Activated T-cell treated with anti-CD3 and anti-CD28 coated beads for 1 hour (primary cell): ENCODE measurements around the gene FST.

Experiments used
- DNase-seq: peaks from one replicate; pipeline ENCODE4 v3.0.0-alpha.2; 2020; ENCODE audit warnings: low read depth

Gene FST

DNA sequence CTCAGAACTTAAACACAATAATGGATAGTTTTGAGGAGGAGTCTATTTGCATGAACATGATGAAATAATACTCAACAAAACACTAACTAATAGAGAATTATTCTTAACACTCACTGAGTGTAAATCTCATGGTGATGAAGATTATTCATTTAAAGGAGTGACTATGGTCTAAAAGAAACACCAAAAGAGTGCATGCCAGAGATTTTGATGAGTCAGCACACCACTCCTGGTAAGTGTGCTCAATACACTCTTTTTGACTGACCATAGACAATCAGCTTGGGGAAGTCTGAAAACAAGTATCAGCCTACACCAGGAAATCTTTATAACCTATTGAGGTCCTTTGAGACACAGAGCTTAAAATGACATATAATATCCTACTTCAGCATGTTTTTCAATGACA is 6.8 kb upstream of the FST start:
- no peak for DNase-seq

DNA sequence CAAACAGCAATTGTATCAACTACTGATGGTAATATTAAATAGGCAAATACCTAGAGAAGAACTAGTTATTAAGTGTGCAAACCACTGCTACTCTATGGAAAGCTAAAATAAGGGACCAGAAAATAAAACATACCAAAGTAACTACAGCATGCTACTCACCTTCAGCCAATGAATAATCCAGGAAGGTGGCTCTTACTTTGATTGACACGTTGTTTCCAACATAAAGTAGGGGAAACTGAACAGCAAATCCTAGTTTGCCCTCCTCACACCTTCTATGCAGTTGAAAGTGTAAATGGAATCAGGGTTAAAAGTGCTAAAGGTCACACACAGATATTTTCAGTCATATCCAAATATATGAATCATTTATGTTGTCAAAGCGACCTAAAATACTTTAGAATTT is 5.1 kb upstream of the FST start:
- DNase-seq: no peak

DNA sequence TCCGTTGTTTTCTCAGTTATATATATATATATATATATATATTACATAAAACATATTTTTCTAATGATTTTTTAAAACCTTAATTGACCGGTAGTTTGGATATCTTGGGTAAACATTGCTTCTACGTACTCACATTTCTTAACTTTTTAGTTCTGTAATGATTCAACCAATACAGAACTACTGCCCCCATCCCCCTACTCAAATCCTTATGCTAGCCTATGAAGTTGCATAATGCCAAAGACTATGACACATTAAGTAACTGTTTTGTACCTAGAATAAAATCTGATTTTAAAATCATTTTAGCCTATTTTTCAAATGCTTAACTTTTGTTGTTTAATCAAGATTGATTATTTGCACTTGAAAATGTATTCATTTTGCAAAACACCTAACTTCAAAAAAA is 4.4 kb upstream of the FST start:
- no peak for DNase-seq

DNA sequence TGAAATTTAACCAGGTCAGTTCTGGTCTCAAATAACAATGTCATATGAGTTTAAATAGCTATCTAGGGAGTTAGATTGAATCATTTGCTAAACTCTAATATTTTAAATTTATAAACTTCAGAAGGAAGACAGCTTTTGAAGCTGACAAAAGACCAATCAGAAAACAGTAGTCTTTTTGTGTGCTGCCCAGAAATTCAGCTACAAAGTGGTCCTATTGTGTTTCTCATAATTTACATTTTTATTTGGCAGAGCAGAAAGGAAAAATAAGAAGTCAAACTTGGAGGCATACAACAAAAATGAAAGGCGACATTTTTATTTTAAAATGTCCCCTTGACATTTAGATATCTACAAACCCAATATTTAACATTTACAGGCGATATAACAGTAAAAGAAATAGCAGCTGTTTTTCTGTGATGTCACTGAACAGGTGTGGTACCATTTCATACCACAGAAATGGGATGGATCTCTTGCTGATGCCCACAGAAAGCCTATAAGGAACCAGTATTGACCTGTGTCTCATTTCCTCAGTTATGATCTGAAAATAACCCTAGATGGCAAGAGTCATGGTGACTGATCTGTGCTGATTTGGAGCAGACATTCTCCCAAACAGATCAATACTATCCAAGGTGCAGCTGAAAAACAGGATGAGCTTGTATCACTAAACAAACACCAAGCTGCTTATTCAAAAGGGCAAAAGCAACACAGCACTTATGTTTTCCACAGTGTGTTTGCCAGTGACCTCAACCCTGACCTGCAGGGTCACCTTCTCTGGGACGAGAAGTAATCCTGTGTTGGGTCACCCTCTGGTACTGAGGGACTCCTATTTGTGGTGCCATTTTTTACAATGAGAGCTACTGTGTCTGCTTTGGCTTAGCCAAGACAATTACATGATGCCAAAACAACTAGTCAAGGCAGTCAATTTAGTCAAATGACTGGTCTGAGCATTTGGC is 3.6 kb upstream of the FST start:
- DNase-seq: no peak

DNA sequence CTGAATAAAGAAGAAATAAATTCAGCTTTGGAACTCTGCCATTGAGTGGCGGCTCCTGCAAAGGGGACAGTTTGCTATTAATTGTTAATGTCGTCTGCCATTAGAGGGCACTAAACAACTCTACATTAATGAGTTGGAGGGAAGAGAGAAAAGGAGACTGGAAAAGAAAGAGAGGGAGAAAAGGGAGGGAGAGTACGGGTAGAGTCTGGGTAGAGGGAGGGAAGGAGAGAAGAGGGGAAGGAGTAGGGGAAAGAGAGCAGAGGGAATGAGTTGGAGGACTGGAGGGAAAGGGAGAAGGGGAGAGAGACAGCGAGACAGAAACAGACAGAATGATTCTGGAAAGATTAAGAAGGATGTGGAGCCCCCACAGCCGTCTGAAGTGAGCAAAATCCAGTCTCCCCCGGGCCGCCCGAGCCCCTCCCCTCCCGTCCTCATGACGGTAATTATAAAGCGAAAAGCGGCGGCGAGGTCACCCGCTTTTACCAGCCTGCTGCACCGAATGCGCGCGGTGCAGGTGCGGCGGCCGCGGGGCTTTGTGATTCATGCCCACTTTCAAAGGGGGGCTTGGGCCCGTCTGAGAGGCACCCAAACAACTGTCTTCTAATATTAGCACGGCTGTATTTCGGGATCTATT is 1.9 kb upstream of the FST start:
- no peak for DNase-seq

DNA sequence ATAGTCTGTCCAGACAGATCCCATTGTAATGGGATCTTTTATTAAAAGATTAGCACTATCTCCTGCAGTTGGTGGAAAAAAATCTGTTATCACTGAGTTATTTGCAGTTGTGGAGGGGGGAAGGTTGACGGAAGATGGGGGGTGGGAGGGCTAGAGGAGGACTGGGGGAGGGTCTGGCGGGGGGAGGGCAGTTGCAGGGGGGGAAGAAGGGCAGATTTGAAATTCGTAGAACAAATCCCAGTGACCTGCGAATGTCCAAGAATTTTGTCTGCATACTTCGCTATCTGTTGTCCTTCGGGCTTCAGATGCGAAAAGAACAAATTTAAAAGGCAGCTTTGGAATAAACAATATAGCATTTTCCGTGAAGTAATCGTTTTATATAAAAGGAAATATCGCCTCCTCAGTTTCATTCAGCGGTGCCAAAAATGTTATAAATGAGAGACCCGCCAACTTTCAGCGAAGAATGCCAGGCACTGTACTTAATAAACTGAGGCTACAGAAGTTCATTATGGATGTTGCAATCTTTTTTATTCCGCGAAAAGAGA is 1.3 kb upstream of the FST start:
- no peak for DNase-seq

DNA sequence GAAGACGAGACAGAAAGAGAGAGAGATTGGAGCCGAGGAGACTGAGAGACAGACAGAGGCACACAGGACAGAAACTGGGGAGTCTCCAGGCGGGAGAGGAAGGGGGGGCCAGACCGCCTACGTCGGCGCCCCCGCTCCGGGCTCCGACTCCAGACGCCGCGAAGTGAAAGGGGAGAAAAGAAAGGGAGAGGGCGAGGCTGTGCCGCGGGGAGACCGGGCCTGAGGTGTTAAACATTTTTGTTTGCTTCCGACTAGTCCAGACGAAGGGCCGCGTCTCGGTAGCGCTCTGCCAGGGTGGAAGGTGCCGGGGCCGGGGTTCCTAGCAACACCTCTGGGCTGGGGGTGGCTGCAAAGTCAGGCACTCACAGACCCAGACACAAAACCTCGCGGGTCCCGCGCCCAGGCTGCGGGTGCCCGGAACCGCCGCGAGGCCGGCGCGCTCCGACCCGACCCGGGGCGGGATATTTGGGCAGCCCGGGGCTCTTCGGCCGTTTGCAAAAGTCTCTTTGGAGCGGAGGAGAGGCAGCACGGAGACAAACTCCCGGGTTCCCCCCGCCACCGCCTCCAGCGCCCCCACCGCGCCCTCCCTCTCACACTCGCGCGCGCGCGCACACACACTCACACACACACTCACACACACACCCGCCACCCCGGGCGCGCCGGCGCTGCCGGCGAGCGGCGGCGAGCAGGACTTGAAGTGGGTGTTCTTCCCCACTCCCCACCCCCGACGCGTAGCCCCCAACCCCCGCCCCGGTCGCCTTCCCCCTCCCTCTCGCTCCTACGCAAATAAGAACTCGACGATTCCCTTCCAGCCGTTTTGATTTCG is 626 bp upstream of the FST start:
- no peak for DNase-seq

DNA sequence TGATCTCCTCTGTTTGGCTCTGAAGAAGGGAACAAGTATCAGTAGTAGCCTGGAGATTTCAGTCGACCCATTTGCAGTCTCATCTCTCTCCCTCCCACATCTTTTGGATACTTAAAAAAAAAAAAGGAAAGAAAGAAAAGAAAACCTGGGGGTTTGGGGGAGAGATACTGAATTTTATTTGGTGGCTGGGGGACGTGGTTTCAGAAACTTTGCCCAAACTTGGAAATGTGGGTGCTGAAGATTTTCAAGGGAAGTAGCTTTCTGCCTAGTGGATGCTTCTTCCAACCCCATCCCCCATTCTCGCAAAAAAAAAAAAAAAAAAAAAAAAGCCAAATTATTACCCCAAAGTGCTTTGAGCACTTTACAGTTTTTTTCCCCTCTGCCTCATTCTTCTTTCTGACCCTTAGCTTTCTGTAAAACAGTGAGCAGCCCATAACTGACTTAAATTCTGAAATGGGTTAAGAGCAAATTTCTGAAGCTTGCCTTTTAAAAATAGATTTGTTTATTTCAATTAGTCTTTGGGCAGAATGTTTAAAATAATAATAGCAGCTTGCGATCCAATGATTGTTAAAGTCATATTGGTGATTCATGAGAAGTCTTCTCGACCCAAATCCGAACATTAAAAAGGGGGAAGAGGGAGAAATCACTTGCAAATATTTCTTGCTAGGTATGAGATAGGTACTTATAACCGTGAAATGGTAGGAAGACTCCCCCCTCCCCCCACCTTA is 894 bp downstream of the FST start:
- no peak for DNase-seq

DNA sequence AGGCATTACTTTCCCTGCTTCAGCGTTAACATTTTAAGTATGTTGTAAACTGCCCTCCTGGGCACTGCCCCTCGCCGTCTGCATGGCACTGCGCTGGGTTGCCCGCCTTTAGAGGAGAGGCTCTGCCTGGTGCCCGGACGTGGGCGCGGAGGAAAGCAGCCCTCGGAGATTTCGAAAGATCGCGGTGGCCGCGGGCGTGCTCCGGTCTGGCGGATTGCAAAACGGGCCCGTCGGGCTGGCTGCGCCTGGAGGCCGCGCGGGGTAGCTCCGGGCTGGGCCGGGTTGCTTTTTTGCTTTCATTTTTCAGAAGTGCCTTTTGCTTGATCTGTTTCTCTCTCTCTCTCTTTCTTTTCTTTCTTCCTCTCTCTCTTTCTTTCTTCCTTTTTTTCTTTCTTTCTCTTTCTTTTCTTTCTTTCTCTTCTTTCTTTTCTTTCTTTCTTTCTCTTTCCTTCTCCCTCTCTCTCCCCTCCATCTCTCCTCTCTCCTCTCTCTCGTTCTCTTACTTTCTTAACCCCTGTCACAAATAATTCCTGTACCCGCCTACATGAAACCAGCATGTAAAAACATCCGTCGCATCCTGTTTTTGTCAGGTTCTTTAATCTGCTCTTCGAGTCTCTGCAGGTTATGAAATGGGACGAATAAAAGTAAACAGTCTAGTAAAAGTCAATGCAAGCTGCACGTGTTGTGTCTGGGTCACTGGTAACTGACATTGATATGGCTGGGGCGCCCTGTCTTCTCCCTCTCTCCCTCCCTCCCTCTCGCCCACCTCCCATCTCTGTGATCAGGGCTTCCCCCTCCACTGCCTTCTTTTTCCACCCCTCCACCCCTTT is 1.7 kb downstream of the FST start:
- DNase-seq: no peak

DNA sequence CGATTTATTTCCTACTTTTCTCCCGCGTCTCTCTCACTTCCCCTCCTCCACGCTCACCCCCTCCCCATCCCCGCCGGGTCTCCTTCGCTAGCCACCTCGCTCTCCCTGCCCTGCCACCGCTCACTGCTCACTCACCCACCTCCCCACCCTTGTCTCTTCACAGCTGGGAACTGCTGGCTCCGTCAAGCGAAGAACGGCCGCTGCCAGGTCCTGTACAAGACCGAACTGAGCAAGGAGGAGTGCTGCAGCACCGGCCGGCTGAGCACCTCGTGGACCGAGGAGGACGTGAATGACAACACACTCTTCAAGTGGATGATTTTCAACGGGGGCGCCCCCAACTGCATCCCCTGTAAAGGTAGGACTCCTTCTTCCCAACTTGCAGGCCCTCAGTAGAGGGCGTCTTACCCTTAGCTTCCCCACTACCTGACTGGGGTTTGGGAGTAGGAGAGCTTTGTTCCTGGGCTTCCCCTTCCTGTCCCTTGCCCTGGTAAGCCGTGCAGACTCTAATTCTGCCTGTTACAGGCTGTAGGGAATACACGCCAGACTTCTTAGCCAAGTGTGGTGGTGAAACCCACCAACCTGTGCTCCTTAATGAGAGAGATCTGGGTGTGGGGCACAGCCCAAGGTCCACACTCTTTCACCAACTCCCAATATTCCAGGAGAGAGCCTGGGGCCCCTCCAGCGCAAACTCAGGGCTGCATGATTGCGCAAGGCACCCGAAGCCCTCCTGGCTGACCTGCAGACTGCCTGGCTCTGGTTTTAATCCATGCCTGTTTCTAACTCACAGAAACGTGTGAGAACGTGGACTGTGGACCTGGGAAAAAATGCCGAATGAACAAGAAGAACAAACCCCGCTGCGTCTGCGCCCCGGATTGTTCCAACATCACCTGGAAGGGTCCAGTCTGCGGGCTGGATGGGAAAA is 2.5 kb downstream of the FST start:
- DNase-seq: no peak

DNA sequence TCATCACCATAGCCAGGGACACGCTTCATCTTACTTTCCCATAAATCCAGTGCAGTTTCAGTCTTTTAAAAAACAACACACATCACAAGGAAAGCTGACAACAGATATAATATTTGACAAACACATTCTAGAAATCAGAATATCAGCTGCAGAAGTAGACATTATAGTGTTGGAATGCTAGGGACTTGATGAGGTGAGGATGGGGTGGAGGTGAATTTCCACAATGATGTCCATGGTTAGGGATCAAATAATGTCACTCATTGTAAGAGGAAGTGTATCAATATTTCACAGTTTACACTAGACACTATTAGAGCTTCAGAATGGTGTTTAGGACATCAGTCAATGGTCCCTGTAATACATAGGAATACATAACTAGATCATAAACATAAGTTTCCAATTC is 7.0 kb downstream of the FST start:
- no peak for DNase-seq

DNA sequence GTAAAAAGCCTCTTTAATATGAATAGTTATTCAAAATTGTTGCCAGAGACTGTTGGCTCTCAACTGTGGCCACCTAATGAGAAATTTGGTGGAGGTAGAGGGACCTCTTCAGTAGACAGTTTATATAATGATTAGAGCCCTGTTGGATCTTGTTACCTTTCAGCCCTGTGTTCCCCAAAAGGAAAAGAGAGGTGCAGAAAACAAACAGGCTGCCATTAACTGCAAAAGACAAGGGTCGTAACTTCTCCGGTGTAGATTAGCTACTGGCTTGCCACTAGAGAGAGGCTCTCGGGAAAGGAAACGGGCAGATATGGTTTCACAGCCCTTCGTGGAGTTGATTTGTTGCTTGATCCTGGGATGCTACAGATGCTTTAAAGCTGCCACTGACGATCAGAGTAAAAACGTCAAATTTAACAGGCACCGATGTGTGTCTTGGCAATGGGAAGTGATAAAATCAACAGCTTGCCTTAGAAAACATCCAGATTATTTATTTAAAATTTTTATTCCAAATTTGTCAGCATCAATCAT is 7.8 kb downstream of the FST start:
- DNase-seq: no peak

DNA sequence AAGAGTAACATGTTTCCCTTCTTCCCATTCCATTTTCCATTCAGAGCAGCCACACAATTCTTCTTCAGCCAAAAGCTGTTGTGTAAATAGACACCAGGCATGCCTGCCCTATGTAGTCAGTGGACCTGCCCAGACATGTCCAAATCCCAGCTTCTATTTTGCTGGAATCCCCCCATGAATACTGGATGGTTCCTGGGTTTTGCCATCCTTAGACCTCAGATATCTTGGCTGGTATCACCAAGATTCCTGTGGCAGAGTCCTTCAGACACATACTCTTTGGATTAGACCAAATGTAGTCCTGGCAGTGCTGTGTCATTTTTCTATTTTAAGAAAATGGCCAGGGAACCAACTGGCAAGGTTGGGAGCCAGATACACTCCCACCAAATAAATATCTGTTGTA is 10.3 kb downstream of the FST start:
- no peak for DNase-seq

DNA sequence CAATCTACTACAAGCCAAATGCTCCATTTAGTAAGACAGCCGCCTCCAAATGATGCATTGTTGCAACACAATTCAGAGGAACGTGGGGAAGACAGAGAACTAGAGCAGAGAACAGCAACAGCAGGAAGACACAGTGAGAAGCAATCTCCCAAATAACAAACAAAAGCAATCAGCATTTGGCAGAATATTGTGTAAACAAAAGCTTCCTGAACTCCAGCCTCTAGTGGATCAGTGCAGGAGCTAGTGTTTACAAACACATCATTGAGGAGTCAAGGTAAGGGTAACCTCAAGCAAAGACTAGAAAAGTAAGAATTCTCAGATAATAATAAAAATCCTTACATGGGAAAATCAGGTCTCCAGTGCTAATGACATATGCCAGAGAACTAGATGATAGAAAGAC is 20.6 kb downstream of the FST start:
- DNase-seq: no peak

DNA sequence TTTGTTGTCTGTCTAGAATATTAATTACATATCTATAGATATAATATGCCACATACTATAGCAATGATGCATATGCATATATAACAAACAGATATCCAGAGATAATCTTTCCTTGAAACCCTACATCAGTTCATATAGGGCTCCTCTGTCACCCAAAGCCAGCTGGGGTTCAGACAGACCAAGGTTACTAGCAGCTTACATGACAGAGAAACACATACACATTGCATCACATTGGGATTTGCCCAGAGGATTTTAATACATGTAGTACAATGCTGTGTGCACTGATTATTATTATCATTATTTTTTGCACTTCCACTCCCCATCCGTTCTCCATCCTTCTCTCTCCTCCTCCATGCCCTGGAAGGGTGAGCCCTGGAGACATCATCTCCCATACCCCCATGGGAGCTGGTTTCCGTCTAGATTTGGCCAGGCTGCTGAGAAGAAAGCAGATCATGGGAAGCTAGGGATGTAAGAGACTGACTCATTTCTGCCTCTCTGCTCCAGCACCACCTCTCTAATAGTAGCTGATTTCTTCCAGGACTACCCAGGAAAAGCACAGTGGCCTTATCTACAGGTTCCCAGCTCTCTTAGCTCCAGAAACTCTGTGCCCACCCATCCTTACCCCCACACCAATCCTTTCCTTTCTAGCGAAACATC is 23.3 kb downstream of the FST start:
- no peak for DNase-seq

DNA sequence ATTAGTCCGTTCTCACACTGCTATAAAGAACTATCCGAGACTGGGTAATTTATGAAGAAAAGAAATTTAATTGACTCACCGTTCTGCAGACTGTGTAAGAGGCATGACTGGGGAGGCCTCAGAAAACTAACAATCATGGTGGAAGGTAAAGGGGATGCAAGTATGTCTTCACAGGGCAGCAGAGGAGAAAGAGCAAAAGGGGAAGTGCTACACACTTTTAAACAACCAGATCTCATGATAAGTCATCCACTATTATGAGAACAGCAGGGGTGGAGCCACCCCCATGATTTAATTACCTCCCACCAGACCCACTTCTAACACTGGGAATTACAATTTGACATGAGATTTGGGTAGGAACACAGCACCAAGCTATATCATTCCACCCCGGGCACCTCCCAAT is 26.6 kb downstream of the FST start:
- no peak for DNase-seq

DNA sequence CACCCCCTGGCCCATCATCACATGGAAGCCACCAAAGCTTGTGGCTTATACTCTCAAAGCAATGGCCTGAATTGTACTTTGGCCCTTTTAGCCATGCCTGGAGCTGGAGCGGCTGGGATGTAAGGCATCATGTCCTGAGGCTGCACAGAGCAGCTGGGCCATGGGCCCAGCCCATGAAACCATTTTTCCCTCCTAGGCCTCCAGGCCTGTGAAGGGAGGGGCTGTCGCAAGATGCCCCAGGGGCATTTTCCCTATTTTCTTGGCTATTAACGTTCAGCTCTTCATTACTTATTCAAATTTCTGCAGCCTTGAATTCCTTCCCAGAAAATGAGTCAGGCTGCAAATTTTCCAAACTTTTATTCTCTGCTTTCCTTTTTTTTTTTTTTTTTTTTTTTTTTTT is 27.7 kb downstream of the FST start:
- DNase-seq: no peak

DNA sequence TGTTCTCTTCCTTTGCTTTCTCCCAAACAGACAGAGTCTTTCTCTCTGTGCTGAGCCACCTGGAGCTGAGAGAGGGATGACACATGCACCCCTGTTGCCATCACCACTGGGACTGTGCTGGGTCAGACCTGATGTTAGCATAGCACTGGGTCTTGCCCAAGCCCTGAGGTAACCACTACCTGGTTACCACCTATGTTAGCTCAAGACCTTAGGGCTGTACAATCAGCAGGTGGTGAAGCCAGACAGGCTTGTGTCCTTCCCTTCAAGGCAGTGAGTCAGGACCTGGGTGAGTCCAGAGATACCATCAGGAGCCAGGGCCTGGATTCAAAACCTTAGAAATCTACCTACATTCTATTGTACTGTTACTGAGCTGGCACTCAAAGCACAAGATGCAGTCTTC is 32.1 kb downstream of the FST start:
- no peak for DNase-seq

DNA sequence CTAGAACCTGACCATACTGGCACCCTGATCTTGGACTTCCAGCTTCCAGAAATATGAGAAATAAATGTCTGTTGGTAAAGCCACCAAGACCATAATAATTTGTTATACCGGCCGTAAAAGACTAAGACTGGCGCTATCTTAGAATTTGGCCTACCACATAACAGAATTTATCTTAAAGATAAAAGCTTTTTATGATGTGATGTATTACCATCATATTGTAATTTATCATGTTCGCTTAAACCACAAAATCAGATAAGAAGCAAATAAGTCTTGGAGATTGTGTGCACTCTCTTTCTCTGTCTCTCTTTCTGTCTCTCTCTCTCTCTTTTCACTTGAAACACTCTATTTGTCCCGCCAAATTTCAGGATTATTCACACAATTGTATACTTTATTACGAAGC is 35.6 kb downstream of the FST start:
- DNase-seq: no peak
